ENCODE data around the gene PCSK5.

Gene PCSK5

GRCh38 chr9:76155361-76155760 lies 264.9 kb downstream of the PCSK5 start:
- no peak for DNase-seq

- no peak for DNase-seq
Observed at GRCh38 chr9:76158713-76159112, 268.2 kb downstream of the PCSK5 start.

GRCh38 chr9:76159293-76159926 lies 268.9 kb downstream of the PCSK5 start:
- DNase-seq: no peak

- DNase-seq: no peak
Observed at GRCh38 chr9:76161106-76161505, 270.6 kb downstream of the PCSK5 start.

GRCh38 chr9:76161541-76161940 lies 271.1 kb downstream of the PCSK5 start:
- no peak for DNase-seq

GRCh38 chr9:76162086-76162730 lies 271.7 kb downstream of the PCSK5 start:
- DNase-seq: no peak

GRCh38 chr9:76162751-76163500 lies 272.5 kb downstream of the PCSK5 start:
- no peak for DNase-seq

GRCh38 chr9:76166526-76166925 lies 276.1 kb downstream of the PCSK5 start:
- no peak for DNase-seq

GRCh38 chr9:76176171-76176570 lies 285.7 kb downstream of the PCSK5 start:
- no peak for DNase-seq

- DNase-seq: no peak
Observed at GRCh38 chr9:76177931-76178330, 287.5 kb downstream of the PCSK5 start.

- DNase-seq: no peak
Observed at GRCh38 chr9:76180541-76180940, 290.1 kb downstream of the PCSK5 start.

- no peak for DNase-seq
Observed at GRCh38 chr9:76181020-76181641, 290.7 kb downstream of the PCSK5 start.

- no peak for DNase-seq
Observed at GRCh38 chr9:76181781-76182180, 291.3 kb downstream of the PCSK5 start.

GRCh38 chr9:76185432-76185831 lies 295.0 kb downstream of the PCSK5 start:
- DNase-seq: no peak

GRCh38 chr9:76188286-76188685 lies 297.8 kb downstream of the PCSK5 start:
- no peak for DNase-seq

- no peak for DNase-seq
Observed at GRCh38 chr9:76188905-76189304, 298.4 kb downstream of the PCSK5 start.

- DNase-seq: no peak
Observed at GRCh38 chr9:76191493-76191892, 301.0 kb downstream of the PCSK5 start.

GRCh38 chr9:76192013-76192412 lies 301.5 kb downstream of the PCSK5 start:
- no peak for DNase-seq

GRCh38 chr9:76194896-76195295 lies 304.4 kb downstream of the PCSK5 start:
- DNase-seq: no peak

- DNase-seq: no peak
Observed at GRCh38 chr9:76198336-76198735, 307.9 kb downstream of the PCSK5 start.

GRCh38 chr9:76200315-76200714 lies 309.8 kb downstream of the PCSK5 start:
- DNase-seq: no peak

GRCh38 chr9:76200745-76201144 lies 310.3 kb downstream of the PCSK5 start:
- DNase-seq: no peak

- DNase-seq: no peak
Observed at GRCh38 chr9:76203373-76203772, 312.9 kb downstream of the PCSK5 start.

- DNase-seq: no peak
Observed at GRCh38 chr9:76206821-76207220, 316.3 kb downstream of the PCSK5 start.

All from hematopoietic multipotent progenitor cell treated with erythropoietin and hydrocortisone succinate and interleukin-3 and kit ligand, for 8 days (in vitro differentiated cells).